Nephron (organoid): Measurements from ENCODE around the gene ZAR1.
"Not testable (repeated sequence)": the region's sequence is repeated elsewhere in the genome, so short reads cannot be mapped to it uniquely, and the experiment has no call there.

Source experiments
- H3K27ac Mint-ChIP-seq, 3 experiments: 2 replicates each; pipeline ENCODE4 v1.8.0; 2020; ENCODE audit warnings: mixed read lengths in 3 of 3, mild to moderate bottlenecking in 2 of 3, moderate library complexity in 1 of 3
- H3K27me3 Mint-ChIP-seq: 2 replicates; pipeline ENCODE4 v1.8.0; 2021; ENCODE audit warnings: low read depth, mild to moderate bottlenecking, moderate library complexity, mixed read lengths
- H3K36me3 Mint-ChIP-seq: 2 replicates; pipeline ENCODE4 v1.8.0; 2020; ENCODE audit warnings: low read depth, mixed read lengths
- H3K4me1 Mint-ChIP-seq: 2 replicates; pipeline ENCODE4 v1.8.0; 2020; ENCODE audit warnings: mixed read lengths
- H3K4me3 Mint-ChIP-seq, 3 experiments: 2 replicates each; pipeline ENCODE4 v1.8.0; 2020; ENCODE audit warnings: mild to moderate bottlenecking in 3 of 3, mixed read lengths in 3 of 3, moderate library complexity in 2 of 3
- H3K9me3 Mint-ChIP-seq: 2 replicates; pipeline ENCODE4 v1.8.0; 2020; ENCODE audit warnings: mixed read lengths
- TF ChIP-seq, protein P1 (sequence below), 3 experiments: fragments of 200-600 bp; sonication (generic); IDR thresholded peaks; one replicate each; pipeline ENCODE4 v1.5.0; 2021; ENCODE audit warnings: antibody characterized with exemption in 3 of 3; ENCODE audit not compliant: unreplicated experiment in 3 of 3

The ZAR1 gene, protein sequence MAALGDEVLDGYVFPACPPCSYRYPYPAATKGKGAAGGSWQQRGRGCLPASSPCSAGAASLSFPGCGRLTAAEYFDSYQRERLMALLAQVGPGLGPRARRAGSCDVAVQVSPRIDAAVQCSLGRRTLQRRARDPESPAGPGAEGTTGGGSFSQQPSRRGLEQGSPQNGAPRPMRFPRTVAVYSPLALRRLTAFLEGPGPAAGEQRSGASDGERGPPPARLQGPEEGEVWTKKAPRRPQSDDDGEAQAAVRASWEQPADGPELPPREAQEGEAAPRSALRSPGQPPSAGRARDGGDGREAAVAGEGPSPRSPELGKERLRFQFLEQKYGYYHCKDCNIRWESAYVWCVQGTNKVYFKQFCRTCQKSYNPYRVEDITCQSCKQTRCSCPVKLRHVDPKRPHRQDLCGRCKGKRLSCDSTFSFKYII

DNA sequence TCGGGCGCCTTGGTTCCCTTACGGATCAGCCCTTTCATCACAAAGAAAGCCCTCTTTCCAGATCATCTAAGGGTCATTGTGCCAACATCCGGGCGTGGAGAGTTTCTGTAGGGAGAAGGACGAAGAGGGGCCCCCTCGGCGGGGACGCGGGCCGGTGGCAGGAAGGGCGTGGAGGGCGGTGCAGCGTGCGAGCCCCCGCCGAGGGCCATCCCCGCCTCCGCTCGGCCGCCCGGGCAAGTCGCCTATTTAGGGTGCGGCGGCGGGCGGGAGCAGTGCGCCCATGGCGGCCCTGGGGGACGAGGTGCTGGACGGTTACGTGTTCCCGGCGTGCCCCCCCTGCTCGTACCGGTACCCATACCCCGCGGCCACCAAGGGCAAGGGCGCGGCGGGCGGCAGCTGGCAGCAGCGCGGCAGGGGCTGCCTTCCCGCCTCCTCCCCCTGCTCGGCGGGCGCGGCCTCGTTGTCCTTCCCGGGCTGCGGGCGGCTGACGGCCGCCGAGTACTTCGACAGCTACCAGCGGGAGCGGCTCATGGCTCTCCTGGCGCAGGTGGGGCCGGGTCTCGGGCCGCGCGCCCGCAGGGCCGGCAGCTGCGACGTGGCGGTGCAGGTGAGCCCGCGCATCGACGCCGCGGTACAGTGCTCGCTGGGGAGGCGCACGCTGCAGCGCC, at the start of gene ZAR1:
TSS of gene ZAR1 (plus strand) at position 241 of the 668 bp plus-strand sequence. CDS start at position 281, 40 bp downstream.
- peaks cover 77% of the 10 kb centered on the region for H3K27me3 Mint-ChIP-seq
- TF ChIP-seq, protein P1, sequence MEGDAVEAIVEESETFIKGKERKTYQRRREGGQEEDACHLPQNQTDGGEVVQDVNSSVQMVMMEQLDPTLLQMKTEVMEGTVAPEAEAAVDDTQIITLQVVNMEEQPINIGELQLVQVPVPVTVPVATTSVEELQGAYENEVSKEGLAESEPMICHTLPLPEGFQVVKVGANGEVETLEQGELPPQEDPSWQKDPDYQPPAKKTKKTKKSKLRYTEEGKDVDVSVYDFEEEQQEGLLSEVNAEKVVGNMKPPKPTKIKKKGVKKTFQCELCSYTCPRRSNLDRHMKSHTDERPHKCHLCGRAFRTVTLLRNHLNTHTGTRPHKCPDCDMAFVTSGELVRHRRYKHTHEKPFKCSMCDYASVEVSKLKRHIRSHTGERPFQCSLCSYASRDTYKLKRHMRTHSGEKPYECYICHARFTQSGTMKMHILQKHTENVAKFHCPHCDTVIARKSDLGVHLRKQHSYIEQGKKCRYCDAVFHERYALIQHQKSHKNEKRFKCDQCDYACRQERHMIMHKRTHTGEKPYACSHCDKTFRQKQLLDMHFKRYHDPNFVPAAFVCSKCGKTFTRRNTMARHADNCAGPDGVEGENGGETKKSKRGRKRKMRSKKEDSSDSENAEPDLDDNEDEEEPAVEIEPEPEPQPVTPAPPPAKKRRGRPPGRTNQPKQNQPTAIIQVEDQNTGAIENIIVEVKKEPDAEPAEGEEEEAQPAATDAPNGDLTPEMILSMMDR (IDR thresholded peaks at IDR 0.05; ENCODE audit: unreplicated experiment in 3 of 3) = no peak
- H3K27ac Mint-ChIP-seq = no peak within 1 kb of the TSS
- H3K4me3 Mint-ChIP-seq = peak within 1 kb of the TSS; percentile 53 to 69 (median 67)
- no peaks in the 10 kb centered on the region for H3K4me1 Mint-ChIP-seq
- H3K9me3 Mint-ChIP-seq = peaks cover 2% of the 10 kb centered on the region
- peaks cover 5% of the 10 kb centered on the region for H3K36me3 Mint-ChIP-seq

- H3K36me3 Mint-ChIP-seq, H3K4me3 Mint-ChIP-seq, H3K4me1 Mint-ChIP-seq, H3K27ac Mint-ChIP-seq, H3K9me3 Mint-ChIP-seq, H3K27me3 Mint-ChIP-seq: not testable (repeated sequence)
These were observed 49.1 kb upstream of the ZAR1 start for GRCh38 chr4:48440914-48441313.

DNA sequence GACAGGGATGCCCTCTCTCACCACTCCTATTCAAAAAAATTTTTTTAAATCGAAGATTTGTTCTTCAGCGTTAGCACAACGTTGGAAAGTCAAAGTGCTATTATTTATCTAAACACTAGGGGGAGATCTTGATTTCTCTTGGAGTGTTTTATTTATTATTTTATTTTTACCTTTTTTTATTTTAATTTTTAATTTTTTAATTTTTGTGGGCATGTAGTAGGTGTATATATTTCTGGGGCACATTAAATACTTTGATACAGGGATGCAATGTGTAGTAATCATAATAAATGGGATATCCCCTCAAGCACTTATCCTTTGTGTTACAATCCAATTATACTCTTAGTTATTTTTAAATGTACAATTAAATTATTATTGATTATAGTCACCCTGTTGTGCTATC, 44.3 kb upstream of the ZAR1 start:
- no peaks in the 10 kb centered on the region for H3K36me3 Mint-ChIP-seq
- H3K27me3 Mint-ChIP-seq = peaks cover 5% of the 10 kb centered on the region
- TF ChIP-seq, protein P1 (IDR thresholded peaks at IDR 0.05; ENCODE audit: unreplicated experiment in 3 of 3) = peak; percentile 46 to 60 (median 55)

GRCh38 chr4:48446642-48447041, 43.4 kb upstream of the ZAR1 start:
- H3K27me3 Mint-ChIP-seq = peaks cover 5% of the 10 kb centered on the region
- H3K9me3 Mint-ChIP-seq = no peaks in the 10 kb centered on the region
- TF ChIP-seq, protein P1 (IDR thresholded peaks at IDR 0.05; ENCODE audit: unreplicated experiment in 3 of 3) = no peak
- no peaks in the 10 kb centered on the region for H3K36me3 Mint-ChIP-seq
- no peaks in the 10 kb centered on the region for H3K4me1 Mint-ChIP-seq
- no peak overlapping the region for H3K4me3 Mint-ChIP-seq
- no peak overlapping the region for H3K27ac Mint-ChIP-seq

More for the DNA sequence above, 44.3 kb upstream of the ZAR1 start:
- no peaks in the 10 kb centered on the region for H3K4me1 Mint-ChIP-seq
- H3K27ac Mint-ChIP-seq = no peak overlapping the region
- H3K4me3 Mint-ChIP-seq = no peak overlapping the region
- no peaks in the 10 kb centered on the region for H3K9me3 Mint-ChIP-seq

GRCh38 chr4:48449151-48449550, 40.9 kb upstream of the ZAR1 start:
- H3K27ac Mint-ChIP-seq = no peak overlapping the region
- H3K4me1 Mint-ChIP-seq = no peaks in the 10 kb centered on the region
- H3K4me3 Mint-ChIP-seq = no peak overlapping the region
- peaks cover 5% of the 10 kb centered on the region for H3K27me3 Mint-ChIP-seq
- TF ChIP-seq, protein P1 (IDR thresholded peaks at IDR 0.05; ENCODE audit: unreplicated experiment in 3 of 3) = no peak
- H3K36me3 Mint-ChIP-seq = no peaks in the 10 kb centered on the region
- H3K9me3 Mint-ChIP-seq = no peaks in the 10 kb centered on the region

DNA sequence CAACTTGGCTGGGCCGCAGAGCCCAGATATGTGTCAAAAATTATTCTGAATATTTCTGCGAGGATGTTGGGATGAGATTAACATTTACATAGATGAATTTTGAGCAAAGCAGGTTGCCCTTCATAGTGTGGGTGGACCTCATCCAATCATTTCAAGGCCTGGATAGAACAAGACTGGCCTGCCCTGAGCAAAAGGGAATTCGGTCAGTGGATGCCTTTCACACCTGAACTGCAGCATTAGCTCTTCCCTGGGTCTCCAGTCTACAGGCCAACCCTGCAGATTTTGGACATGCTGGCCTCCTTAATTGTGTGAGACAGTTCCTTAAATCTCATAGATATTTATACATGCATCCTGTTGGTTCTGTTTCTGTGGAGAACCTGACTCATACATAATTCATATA, 39.3 kb upstream of the ZAR1 start:
- Mint-ChIP-seq H3K36me3 (no peaks in the 10 kb centered on the region), H3K27me3 (peaks cover 9% of the 10 kb centered on the region), H3K27ac (no peak overlapping the region), H3K9me3 (peaks cover 3% of the 10 kb centered on the region), H3K4me1 (no peaks in the 10 kb centered on the region), H3K4me3 (no peak overlapping the region)
- TF ChIP-seq, protein P1 (IDR thresholded peaks at IDR 0.05; ENCODE audit: unreplicated experiment in 3 of 3) = no peak

DNA sequence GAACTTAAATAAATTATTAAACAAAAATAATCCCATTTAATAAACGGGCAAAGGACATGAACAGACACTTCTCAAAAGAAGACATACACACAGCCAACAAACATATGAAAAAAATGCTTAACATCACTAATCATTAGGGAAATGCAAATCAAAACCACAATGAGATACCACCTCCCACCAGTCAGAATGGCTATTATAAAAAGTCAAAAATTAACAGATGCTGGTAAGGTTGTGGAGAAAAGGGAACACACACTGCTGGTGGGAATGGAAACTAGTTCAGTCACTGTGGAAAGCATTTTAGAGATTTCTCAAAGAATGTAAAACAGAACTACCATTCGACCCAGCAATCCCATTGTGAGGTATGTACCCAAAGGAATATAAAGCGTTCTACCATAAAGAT, 38.4 kb upstream of the ZAR1 start:
- not testable (repeated sequence) for H3K27ac Mint-ChIP-seq, H3K36me3 Mint-ChIP-seq, H3K4me3 Mint-ChIP-seq, H3K4me1 Mint-ChIP-seq, H3K9me3 Mint-ChIP-seq, H3K27me3 Mint-ChIP-seq
